GM18526 (cell line): ENCODE data around the gene NR2C2AP.
A peak's percentile ranks its signal among the peaks of the same experiment; 100 is the strongest.

Source experiments
- POLR2A ChIP-seq: IDR thresholded peaks from 3 replicates; pipeline ENCODE4 v1.6.1; 2011; ENCODE audit not compliant: insufficient read length; ENCODE audit errors: extremely low read depth

Gene NR2C2AP

GRCh38 chr19:19171821-19172532 lies 31.2 kb downstream of the NR2C2AP start:
- no peak for TF ChIP-seq POLR2A

GRCh38 chr19:19170873-19171672 lies 32.1 kb downstream of the NR2C2AP start:
- no peak for TF ChIP-seq POLR2A

GRCh38 chr19:19170053-19170872 lies 33.0 kb downstream of the NR2C2AP start, which contains the start of gene MEF2B:
TSS of gene MEF2B (minus strand) at chr19:19170263. CDS start at chr19:19150735, 19,528 bp downstream.
- TF ChIP-seq POLR2A = peak; percentile 95

GRCh38 chr19:19169236-19170052 lies 33.8 kb downstream of the NR2C2AP start:
- TF ChIP-seq POLR2A = no peak

- no peak for TF ChIP-seq POLR2A
Observed at GRCh38 chr19:19167612-19168011, 35.6 kb downstream of the NR2C2AP start.

GRCh38 chr19:19165396-19165795 lies 37.8 kb downstream of the NR2C2AP start:
- TF ChIP-seq POLR2A = no peak

GRCh38 chr19:19162495-19162894 lies 40.7 kb downstream of the NR2C2AP start:
- no peak for TF ChIP-seq POLR2A

GRCh38 chr19:19160461-19161035 lies 42.7 kb downstream of the NR2C2AP start:
- no peak for TF ChIP-seq POLR2A

GRCh38 chr19:19159534-19159933 lies 43.7 kb downstream of the NR2C2AP start:
- TF ChIP-seq POLR2A = no peak

GRCh38 chr19:19157808-19158207 lies 45.4 kb downstream of the NR2C2AP start:
- TF ChIP-seq POLR2A = no peak

GRCh38 chr19:19155495-19156219 lies 47.6 kb downstream of the NR2C2AP start:
- peak; percentile 30 for TF ChIP-seq POLR2A

GRCh38 chr19:19154768-19155494 lies 48.3 kb downstream of the NR2C2AP start:
- no peak for TF ChIP-seq POLR2A
